ENCODE data around the gene HHAT.

DNA sequence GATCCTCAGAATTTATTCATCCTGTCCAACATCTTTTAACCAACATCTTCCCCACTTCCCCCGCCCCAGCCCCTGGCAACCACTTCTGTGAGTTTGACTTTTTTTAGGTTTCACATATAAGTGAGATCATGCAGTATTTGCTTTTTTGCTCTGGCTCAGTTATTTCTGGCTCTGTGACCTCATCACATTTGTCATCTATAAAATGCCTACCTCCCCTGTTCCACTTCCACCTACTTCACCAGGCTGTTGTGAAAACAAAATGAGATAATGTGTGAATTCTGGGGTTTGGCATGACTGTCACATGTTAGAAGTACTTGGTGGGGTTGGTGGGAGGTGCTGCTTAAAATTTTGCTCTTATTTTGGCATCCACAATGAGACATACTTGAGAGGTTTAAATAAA is 18.4 kb downstream of the HHAT start:
- TF ChIP-seq, protein P1, sequence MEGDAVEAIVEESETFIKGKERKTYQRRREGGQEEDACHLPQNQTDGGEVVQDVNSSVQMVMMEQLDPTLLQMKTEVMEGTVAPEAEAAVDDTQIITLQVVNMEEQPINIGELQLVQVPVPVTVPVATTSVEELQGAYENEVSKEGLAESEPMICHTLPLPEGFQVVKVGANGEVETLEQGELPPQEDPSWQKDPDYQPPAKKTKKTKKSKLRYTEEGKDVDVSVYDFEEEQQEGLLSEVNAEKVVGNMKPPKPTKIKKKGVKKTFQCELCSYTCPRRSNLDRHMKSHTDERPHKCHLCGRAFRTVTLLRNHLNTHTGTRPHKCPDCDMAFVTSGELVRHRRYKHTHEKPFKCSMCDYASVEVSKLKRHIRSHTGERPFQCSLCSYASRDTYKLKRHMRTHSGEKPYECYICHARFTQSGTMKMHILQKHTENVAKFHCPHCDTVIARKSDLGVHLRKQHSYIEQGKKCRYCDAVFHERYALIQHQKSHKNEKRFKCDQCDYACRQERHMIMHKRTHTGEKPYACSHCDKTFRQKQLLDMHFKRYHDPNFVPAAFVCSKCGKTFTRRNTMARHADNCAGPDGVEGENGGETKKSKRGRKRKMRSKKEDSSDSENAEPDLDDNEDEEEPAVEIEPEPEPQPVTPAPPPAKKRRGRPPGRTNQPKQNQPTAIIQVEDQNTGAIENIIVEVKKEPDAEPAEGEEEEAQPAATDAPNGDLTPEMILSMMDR (IDR thresholded peaks at IDR 0.05), result no peak
- no peak for TF ChIP-seq POLR2AphosphoS5 (IDR thresholded peaks at IDR 0.05)
- TF ChIP-seq POLR2A (IDR thresholded peaks at IDR 0.05), result no peak
